IMR-90 (cell line): ENCODE data around the gene SF3A1. TPM values are rescaled to one million over a fixed set of nuclear protein-coding genes. Genes with fewer than 3 reads are reported as not detected.

ENCODE experiments used
- ATAC-seq: fragments of 200-7000 bp; cut with Tn5 transposase; 2 replicates; pipeline ENCODE4 v1.9.1; 2020; ENCODE audit warnings: low read depth, mild to moderate bottlenecking, moderate library complexity
- BruUV-seq: library from RNA; stranded (reverse); fragments of 400-500 nt; replicated peaks from 2 replicates; lab custom pipeline; 2021; lab: Mats Ljungman, UMichigan
- CTCF ChIA-PET: fragments of 300-600 bp; formaldehyde crosslinking; extraction: SDS; loops from one replicate; lab custom pipeline; 2021; ENCODE audit warnings: antibody characterized with exemption; lab: Yijun Ruan, JAX
- POLR2A ChIA-PET: fragments of 300-600 bp; sonication (Branson Sonifier 250); formaldehyde crosslinking; loops from one replicate; lab custom pipeline; 2022; ENCODE audit warnings: antibody characterized with exemption; ENCODE audit not compliant: unreplicated experiment; lab: Charles Lee
- DNase-seq: peaks from one replicate; pipeline ENCODE4 v3.0.0; 2013
- H2AFZ ChIP-seq: replicated peaks from 2 replicates; pipeline ENCODE3; 2013; ENCODE audit warnings: low read length, mild to moderate bottlenecking; ENCODE audit not compliant: poor library complexity
- H2AK5ac ChIP-seq: 2 replicates; pipeline ENCODE4 v1.6.1; 2013; ENCODE audit warnings: low read depth, low read length, inconsistent platforms
- H2AK9ac ChIP-seq: replicated peaks from 2 replicates; pipeline ENCODE3; 2013; ENCODE audit warnings: mild to moderate bottlenecking, low read depth, low read length, moderate library complexity; ENCODE audit not compliant: poor library complexity
- H2BK120ac ChIP-seq: 2 replicates; pipeline ENCODE4 v1.6.1; 2013; ENCODE audit warnings: low read depth, low read length, inconsistent platforms
- H2BK15ac ChIP-seq: 3 replicates; pipeline ENCODE4 v1.6.1; 2013; ENCODE audit warnings: low read depth, low read length, inconsistent platforms
- H2BK20ac ChIP-seq: 2 replicates; pipeline ENCODE4 v1.6.1; 2013; ENCODE audit warnings: low read depth, mild to moderate bottlenecking, inconsistent platforms, low read length, moderate library complexity
- H2BK5ac ChIP-seq: 2 replicates; pipeline ENCODE4 v1.6.1; 2013; ENCODE audit warnings: mild to moderate bottlenecking, low read depth, low read length, inconsistent platforms; ENCODE audit not compliant: poor library complexity, severe bottlenecking
- H3K14ac ChIP-seq: replicated peaks from 2 replicates; pipeline ENCODE4 v1.6.1; 2013; ENCODE audit warnings: low read depth, low read length, inconsistent platforms
- H3K18ac ChIP-seq: 2 replicates; pipeline ENCODE4 v1.6.1; 2013; ENCODE audit warnings: low read depth, low read length, control low read depth
- H3K23ac ChIP-seq: 2 replicates; pipeline ENCODE4 v1.6.1; 2013; ENCODE audit warnings: low read depth, low read length, inconsistent platforms
- H3K27ac ChIP-seq: 2 replicates; pipeline ENCODE4 v1.5.1; 2013; ENCODE audit warnings: mild to moderate bottlenecking, control low read depth, low read length; ENCODE audit not compliant: insufficient read depth
- H3K27me3 ChIP-seq: 2 replicates; pipeline ENCODE4 v1.6.1; 2013; ENCODE audit warnings: low read length; ENCODE audit not compliant: control insufficient read depth, insufficient read depth
- H3K36me3 ChIP-seq: 2 replicates; pipeline ENCODE4 v1.6.1; 2013; ENCODE audit warnings: low read length, mixed read lengths; ENCODE audit not compliant: control insufficient read depth, insufficient read depth
- H3K4ac ChIP-seq: 2 replicates; pipeline ENCODE4 v1.6.1; 2013; ENCODE audit warnings: low read depth, low read length, inconsistent platforms
- H3K4me1 ChIP-seq: 2 replicates; pipeline ENCODE4 v1.6.1; 2013; ENCODE audit warnings: low read length, mixed read lengths; ENCODE audit not compliant: control insufficient read depth, insufficient read depth
- H3K4me2 ChIP-seq: 2 replicates; pipeline ENCODE4 v1.6.1; 2013; ENCODE audit warnings: low read depth, mild to moderate bottlenecking, control low read depth, low read length, moderate library complexity
- H3K4me3 ChIP-seq: 2 replicates; pipeline ENCODE4 v1.5.1; 2013; ENCODE audit warnings: low read depth, mild to moderate bottlenecking, control low read depth, low read length, moderate library complexity; ENCODE audit not compliant: insufficient read depth
- H3K56ac ChIP-seq: 2 replicates; pipeline ENCODE4 v1.6.1; 2013; ENCODE audit warnings: low read length, inconsistent platforms; ENCODE audit not compliant: insufficient read depth; ENCODE audit errors: extremely low read depth
- H3K79me1 ChIP-seq, 2 experiments: 2 replicates each; pipeline ENCODE4 v1.6.1; 2013; ENCODE audit warnings: low read length in 2 of 2, inconsistent platforms in 1 of 2, low read depth in 1 of 2
- H3K9ac ChIP-seq: 2 replicates; pipeline ENCODE4 v1.6.1; 2013; ENCODE audit warnings: low read depth, low read length, control low read depth
- H3K9me1 ChIP-seq: 2 replicates; pipeline ENCODE4 v1.6.1; 2013; ENCODE audit warnings: low read length, inconsistent platforms; ENCODE audit not compliant: insufficient read depth
- H3K9me3 ChIP-seq: 2 replicates; pipeline ENCODE4 v1.6.1; 2013; ENCODE audit warnings: low read length; ENCODE audit not compliant: control insufficient read depth, insufficient read depth
- H4K20me1 ChIP-seq: 2 replicates; pipeline ENCODE4 v1.6.1; 2013; ENCODE audit warnings: low read length, inconsistent platforms; ENCODE audit not compliant: insufficient read depth
- H4K5ac ChIP-seq: 2 replicates; pipeline ENCODE4 v1.6.1; 2013; ENCODE audit warnings: mild to moderate bottlenecking, low read depth, low read length, control low read depth
- H4K8ac ChIP-seq, 2 experiments: 2 replicates each; pipeline ENCODE4 v1.6.1; 2013; ENCODE audit warnings: low read depth in 2 of 2, low read length in 2 of 2, control low read depth in 1 of 2, inconsistent platforms in 1 of 2
- H4K91ac ChIP-seq: 2 replicates; pipeline ENCODE4 v1.6.1; 2013; ENCODE audit warnings: low read depth, low read length, inconsistent platforms; ENCODE audit not compliant: insufficient read depth
- CEBPB ChIP-seq: IDR thresholded peaks from 2 replicates; pipeline ENCODE4 v1.6.1; 2012; ENCODE audit warnings: low read depth, low read length, improper control_type of control experiment
- CHD1 ChIP-seq: IDR thresholded peaks from 2 replicates; pipeline ENCODE4 v1.6.1; 2012; ENCODE audit warnings: low read depth, low read length, improper control_type of control experiment
- CTCF ChIP-seq: conservative IDR thresholded peaks from 2 replicates; pipeline ENCODE4 v1.5.1; 2012; ENCODE audit warnings: mild to moderate bottlenecking, low read depth, low read length, improper control_type of control experiment
- ELK1 ChIP-seq: fragments of 150-350 bp; IDR thresholded peaks from 2 replicates; pipeline ENCODE4 v1.6.1; 2016; ENCODE audit warnings: low read depth, mild to moderate bottlenecking, low read length, moderate library complexity, borderline replicate concordance
- MAFK ChIP-seq: IDR thresholded peaks from 2 replicates; pipeline ENCODE4 v1.6.1; 2012; ENCODE audit warnings: low read depth, low read length, improper control_type of control experiment
- MAZ ChIP-seq: IDR thresholded peaks from 2 replicates; pipeline ENCODE4 v1.6.1; 2012; ENCODE audit warnings: low read depth, mild to moderate bottlenecking, low read length, improper control_type of control experiment, moderate library complexity, borderline replicate concordance
- MXI1 ChIP-seq: IDR thresholded peaks from 2 replicates; pipeline ENCODE4 v1.6.1; 2012; ENCODE audit warnings: low read depth, mild to moderate bottlenecking, low read length, moderate library complexity, borderline replicate concordance
- NFE2L2 ChIP-seq: fragments of 150-350 bp; IDR thresholded peaks from 2 replicates; pipeline ENCODE4 v1.6.1; 2016; ENCODE audit warnings: low read depth, mild to moderate bottlenecking, low read length
- POLR2A ChIP-seq: IDR thresholded peaks from 2 replicates; pipeline ENCODE4 v1.6.1; 2012; ENCODE audit warnings: mild to moderate bottlenecking, low read depth, low read length
- RAD21 ChIP-seq: IDR thresholded peaks from 2 replicates; pipeline ENCODE4 v1.6.1; 2012; ENCODE audit warnings: low read length, improper control_type of control experiment
- RCOR1 ChIP-seq: IDR thresholded peaks from 2 replicates; pipeline ENCODE4 v1.6.1; 2012; ENCODE audit warnings: mild to moderate bottlenecking, low read length, improper control_type of control experiment; ENCODE audit not compliant: insufficient replicate concordance
- RFX5 ChIP-seq: IDR thresholded peaks from 2 replicates; pipeline ENCODE4 v1.8.0; 2012; ENCODE audit warnings: low read depth, mild to moderate bottlenecking, low read length, moderate library complexity
- SMC3 ChIP-seq: fragments of 150-350 bp; IDR thresholded peaks from 2 replicates; pipeline ENCODE4 v1.6.1; 2016; ENCODE audit warnings: low read depth, mild to moderate bottlenecking, antibody characterized with exemption, low read length, moderate library complexity
- USF2 ChIP-seq: fragments of 150-350 bp; IDR thresholded peaks from 2 replicates; pipeline ENCODE4 v1.6.1; 2017; ENCODE audit warnings: mild to moderate bottlenecking, antibody characterized with exemption, low read length, low read depth
- WGBS, 2 experiments: methylation state at CpG; one replicate each; pipeline versions ENCODE4 v1.1.5 to v1.1.7; 2013; ENCODE audit warnings: missing lambda C conversion rate in 2 of 2; ENCODE audit not compliant: insufficient read length in 1 of 2; ENCODE audit errors: extremely low coverage in 2 of 2; 5-methylcytosine and 5-hydroxymethylcytosine counted together
- dilution Hi-C: fragments of 300-500 bp; cut with HindIII; formaldehyde crosslinking; loops from one replicate; pipeline ENCODE4 v1.14.3; 2018; ENCODE audit warnings: low sequenced_read_pairs; ENCODE audit not compliant: unreplicated experiment
- in situ Hi-C: fragments of 300-500 bp; cut with MboI; formaldehyde crosslinking; loops from 3 replicates; pipeline ENCODE4 v1.14.3; 2019; ENCODE audit warnings: low sequenced_read_pairs, inconsistent platforms, mixed read lengths
- intact Hi-C: fragments of 100-400 bp; cut with micrococcal nuclease; formaldehyde crosslinking; loops from 2 replicates; pipeline ENCODE4 v1.10.0; 2022
- polyA plus RNA-seq, 3 experiments: library from polyadenylated mRNA; depleted of rRNA; stranded (reverse); fragments of >200 nt; gene quantifications; 2 replicates each; pipeline ENCODE4 v1.2.3, GENCODE V29; 2012; ENCODE audit warnings: low replicate concordance in 1 of 3
- total RNA-seq: library from RNA; depleted of rRNA; stranded (reverse); fragments of >200 nt; gene quantifications from 2 replicates; pipeline ENCODE4 v1.2.3, GENCODE V29; 2012

Gene SF3A1
- total and polyA plus RNA-seq, 2 of the 4 experiments (the other 2 are of a cell fraction) = 36.9 to 67.2 TPM

- 84% methylated on average over 11 of the region's 31 CpGs; no CpG with 5 or more reads in 1 of the 2 experiments for WGBS, 2 experiments
- Histone ChIP-seq H3K4ac (no peak overlapping the region), H3K9ac (no peak overlapping the region), H3K18ac (no peak overlapping the region), H2AK9ac (peak overlapping the region; percentile 74), H4K20me1 (peaks cover 15% of the 10 kb centered on the region), H2BK20ac (no peak overlapping the region), H3K14ac (no peak overlapping the region), H2BK15ac (no peak overlapping the region), H4K5ac (no peak overlapping the region), H3K23ac (no peak overlapping the region), H3K27ac (no peak overlapping the region), H2AK5ac (peak overlapping the region; percentile 83), H4K91ac (no peak overlapping the region), H3K4me3 (no peak overlapping the region), H2BK5ac (no peak overlapping the region), H3K9me3 (no peaks in the 10 kb centered on the region), H4K8ac (no peak overlapping the region), H3K27me3 (no peaks in the 10 kb centered on the region), H3K4me2 (no peak overlapping the region), H3K56ac (no peak overlapping the region), H3K4me1 (peaks cover 20% of the 10 kb centered on the region; the same call in 1 of the 2 replicates), H2AFZ (peak overlapping the region; percentile 19), H3K9me1 (peaks cover 6% of the 10 kb centered on the region), H3K79me1 (peaks cover 0 to 14% of the 10 kb centered on the region in 2 experiments; a peak in 3 of 4 replicates), H3K36me3 (peaks cover 30% of the 10 kb centered on the region), H2BK120ac (no peak overlapping the region)
- DNase-seq (peak; percentile 46), ATAC-seq (no peak)
- POLR2A ChIA-PET = interaction anchor here (0.8 to 1.1 kb wide), 2 partner anchors 25 to 100 kb away, joined by 4 to 5 read pairs; partner anchors contain the start of gene RNF215
- intact Hi-C loops (no loop called here), in situ Hi-C loops (no loop called here), dilution Hi-C loops (no loop called here)
- BruUV-seq = no TSS peak
- CTCF ChIA-PET = interaction anchor here (0.6 to 2.0 kb wide), 9 partner anchors 10 to 101 kb away, joined by 3 to 9 read pairs (median 5); no protein-coding TSS in a partner anchor
- TF ChIP-seq RAD21 (peak; percentile 81), SMC3 (peak; percentile 65), MAFK (no peak), ELK1 (no peak), POLR2A (peak; percentile 39; the same call in 1 of the 2 replicates), MAZ (no peak), MXI1 (no peak), NFE2L2 (no peak), CEBPB (no peak), USF2 (no peak), RCOR1 (no peak), RFX5 (no peak), CHD1 (no peak), CTCF (peak; percentile 75)
Observed at GRCh38 chr22:30286813-30287647, 69.7 kb downstream of the SF3A1 start.
